ENCODE data around the gene GLRX.

Gene GLRX

DNA sequence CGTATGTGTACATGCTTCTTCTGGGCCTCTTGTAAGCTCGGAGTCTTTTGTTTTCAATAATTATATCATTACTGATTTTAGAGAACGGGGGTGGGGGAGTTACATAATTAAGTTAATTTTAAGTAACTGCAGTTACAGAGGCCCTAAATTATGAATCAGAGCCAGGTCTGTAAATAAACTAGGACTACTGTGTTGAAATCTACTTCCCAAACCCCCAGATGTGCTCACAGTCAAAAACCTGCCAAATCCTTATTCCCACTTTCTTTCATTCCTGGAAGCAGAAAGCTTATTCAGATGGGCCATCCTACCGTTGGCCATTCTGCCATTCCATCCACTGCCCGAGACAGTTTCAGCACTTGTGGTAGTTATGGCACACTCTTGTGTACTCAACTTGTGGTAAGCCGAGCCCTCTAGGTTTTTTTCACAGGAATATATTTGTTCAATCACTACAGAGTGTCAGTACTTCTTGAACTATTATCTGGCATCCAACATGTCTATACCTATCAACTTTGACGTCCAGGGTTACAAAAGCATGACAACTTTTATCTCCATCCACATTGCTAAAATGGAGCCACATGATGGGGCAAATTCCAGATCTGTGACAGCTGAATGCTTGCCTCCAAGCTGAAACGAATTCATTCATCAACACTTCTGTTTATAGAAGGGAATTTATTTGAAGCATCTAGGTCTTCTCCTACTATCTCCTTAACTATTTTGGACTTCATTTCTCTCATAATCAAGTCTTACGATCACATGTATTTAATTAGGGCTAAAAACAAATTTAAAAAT is 37.8 kb downstream of the GLRX start:
- DNase-seq: no peak

DNA sequence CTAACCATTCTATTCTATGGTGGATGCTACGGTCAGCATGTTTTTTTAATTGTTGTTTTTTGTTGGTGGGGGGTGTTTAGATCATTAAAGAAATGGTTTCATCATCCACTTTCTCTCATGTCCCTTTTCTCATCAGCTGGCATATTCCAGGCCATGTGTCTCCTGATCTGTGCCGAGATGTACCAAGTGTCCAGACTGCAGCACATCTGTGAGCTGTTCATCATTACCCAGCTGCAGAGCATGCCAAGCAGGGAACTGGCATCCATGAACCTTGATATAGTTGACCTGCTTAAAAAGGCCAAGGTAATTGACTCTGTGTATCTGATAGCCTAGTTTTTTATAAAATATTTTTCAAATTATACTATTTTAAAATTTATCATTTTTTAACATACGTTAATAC is 38.9 kb downstream of the GLRX start:
- DNase-seq: peak in 3 of 56 donors; percentile 3 to 13 (median 6)

DNA sequence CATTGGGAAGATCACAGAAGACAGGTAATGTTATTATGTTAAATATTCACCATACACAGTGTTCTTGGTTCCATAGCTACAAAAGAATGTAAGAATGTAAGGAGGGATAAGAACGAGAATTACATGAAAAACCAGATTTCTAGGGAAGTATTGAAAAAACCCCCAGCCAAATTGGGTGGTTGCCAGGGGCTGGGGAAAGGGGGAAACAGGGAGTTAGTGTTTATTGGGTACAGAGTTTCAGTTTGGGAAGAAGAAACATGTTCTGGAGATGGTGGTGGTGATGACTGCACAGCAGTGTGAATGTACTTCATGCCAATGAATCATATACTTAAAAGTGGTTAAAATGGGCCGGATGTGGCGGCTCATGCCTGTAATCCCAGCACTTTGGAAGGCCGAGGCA is 40.3 kb downstream of the GLRX start:
- DNase-seq: no peak

DNA sequence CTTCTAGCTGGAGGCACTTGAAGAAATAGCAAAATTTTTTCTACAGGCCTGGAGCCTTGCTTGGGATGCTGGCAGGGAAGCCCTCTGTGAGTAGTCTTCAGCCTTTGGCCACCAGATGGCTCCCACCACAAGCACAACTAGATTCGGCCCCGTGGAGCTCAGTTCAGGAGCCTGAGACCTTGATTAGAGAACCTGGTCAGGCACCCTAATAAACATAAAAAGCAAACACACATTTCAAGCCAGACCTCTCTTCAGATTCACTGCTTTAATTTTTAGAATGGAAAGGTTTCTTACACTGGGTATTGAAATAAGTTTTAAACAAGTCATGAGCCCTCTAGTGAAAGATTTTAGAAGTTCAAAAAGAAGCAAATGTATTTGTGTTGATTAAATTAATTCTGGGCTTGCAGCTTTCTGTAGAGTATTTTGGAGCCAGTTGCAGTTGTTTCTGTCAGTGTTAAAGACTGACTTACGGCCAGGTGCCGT is 41.4 kb downstream of the GLRX start:
- peak in 55 of 56 donors; percentile 8 to 86 (median 55) for DNase-seq

GRCh38 chr5:95780597-95780996 is 41.9 kb downstream of the GLRX start:
- no peak for DNase-seq

GRCh38 chr5:95779611-95780010 is 42.9 kb downstream of the GLRX start:
- DNase-seq: no peak

DNA sequence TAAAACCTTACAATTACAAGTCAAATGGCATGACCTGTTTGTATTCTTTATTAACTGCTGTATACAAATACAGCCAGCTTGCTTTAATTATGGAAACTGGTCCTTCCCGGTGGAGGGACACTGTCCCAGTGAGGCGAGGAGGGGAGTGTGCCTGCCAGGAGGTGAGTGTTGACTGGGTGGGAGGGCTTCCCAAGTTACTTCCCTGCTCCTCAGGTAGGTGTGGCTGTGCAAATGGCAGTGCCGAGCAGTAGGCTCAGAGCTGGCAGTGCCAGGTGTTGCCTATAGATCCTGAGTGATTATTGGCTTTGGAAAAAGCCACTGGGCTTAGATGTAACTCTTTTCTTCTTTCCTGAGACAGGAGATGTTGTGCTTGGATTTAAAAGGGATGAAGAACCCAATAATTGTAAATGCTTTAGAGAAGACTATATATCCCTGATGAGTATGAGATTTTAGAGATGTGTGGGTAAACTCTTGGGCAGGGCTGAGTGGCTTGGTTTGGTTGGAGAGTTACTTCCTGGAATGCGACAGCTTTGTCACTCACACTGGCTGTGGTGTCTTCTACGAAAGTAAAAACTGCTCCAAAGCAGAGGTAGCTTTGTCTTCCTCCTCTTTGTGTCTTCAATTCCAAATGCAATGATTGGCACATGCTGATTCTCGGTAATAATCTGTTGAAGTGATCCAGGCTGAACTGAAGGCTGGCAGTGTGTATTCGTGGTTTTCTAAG is 43.7 kb downstream of the GLRX start:
- DNase-seq: no peak

DNA sequence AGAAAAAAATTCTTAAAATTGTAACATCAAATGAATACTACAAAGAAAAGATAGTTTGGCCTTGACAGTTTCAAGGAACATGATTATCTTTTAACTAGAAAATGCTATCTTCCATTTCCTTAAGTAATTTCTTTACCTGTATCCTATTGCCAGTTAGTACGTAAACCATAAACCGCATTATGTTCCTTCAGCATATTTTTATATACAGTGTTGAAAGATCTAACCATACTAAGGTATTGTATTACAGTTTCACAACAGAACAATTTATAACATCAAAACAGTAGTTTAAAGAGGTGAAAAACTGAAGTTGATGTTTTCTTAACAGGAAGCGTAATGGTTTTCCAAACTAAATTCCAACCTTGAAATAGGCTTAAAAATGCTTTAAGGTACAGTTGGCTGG is 45.1 kb downstream of the GLRX start:
- DNase-seq: no peak

- no peak for DNase-seq
Observed at GRCh38 chr5:95773335-95774059, 49.0 kb downstream of the GLRX start.

DNA sequence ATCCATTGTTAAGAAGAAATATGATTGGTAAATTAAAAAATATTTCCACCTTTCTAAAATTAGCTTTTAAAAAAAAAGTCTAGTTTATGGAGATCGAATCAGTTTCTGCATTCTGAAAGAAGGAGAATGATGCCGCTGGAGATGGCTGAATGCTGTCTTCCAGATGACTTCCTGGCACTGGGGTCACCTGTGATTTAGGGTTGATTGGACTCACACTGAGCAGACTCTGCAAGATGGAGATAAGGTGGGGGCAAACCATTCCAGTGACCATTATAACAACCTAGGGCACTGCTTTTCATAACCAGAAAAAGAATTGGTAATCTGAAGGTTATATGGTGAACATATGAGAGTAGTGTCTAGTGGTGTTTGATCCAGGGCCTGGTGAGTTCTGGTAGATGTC is 50.6 kb downstream of the GLRX start:
- DNase-seq: no peak

GRCh38 chr5:95770830-95771708 is 51.5 kb downstream of the GLRX start:
- DNase-seq: no peak

- no peak for DNase-seq
Observed at GRCh38 chr5:95768731-95769130, 53.8 kb downstream of the GLRX start.

DNA sequence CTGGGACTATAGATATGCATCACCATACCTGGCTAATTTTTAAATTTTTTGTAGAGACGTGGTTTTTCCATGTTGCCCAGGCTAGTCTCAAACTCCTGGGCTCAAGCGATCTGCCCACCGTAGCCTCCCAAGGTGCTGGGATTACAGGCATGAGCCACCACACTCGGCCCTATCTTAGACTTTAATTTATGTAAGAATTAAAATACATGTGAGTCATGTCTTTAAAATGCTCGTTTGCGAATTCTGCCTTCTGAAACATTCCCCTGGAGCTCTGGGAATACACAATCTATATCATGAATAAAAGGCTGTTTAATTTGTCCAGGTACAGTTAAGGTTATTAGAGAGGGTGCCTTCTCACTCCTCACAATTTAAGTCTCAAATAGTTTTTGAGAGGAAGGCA is 58.6 kb downstream of the GLRX start:
- DNase-seq: no peak

All from amygdala (tissue), 56 donors.